OCI-LY3 (cell line): ENCODE measurements around the gene NSD1.

Experiments
- H2AFZ ChIP-seq: fragments of 200-600, 300-600 bp; shearing (Covaris generic); 2 replicates; pipeline ENCODE4 v1.6.0; 2014; ENCODE audit warnings: antibody characterized with exemption, low read depth, low read length
- H3K27ac ChIP-seq: fragments of 200-600, 300-600 bp; sonication (generic); 2 replicates; pipeline ENCODE4 v1.5.1; 2014; ENCODE audit warnings: mild to moderate bottlenecking, low read length, moderate library complexity, mixed read lengths
- H3K27me3 ChIP-seq: fragments of 200-600, 300-600 bp; sonication (generic); 2 replicates; pipeline ENCODE4 v1.6.1; 2014; ENCODE audit warnings: low read depth, low read length, mixed read lengths
- H3K36me3 ChIP-seq: fragments of 200-600, 300-600 bp; sonication (generic); replicated peaks from 2 replicates; pipeline ENCODE3; 2014; ENCODE audit warnings: low read depth, low read length, mixed read lengths
- H3K4me1 ChIP-seq: fragments of 300-600, 200-600 bp; sonication (generic); 2 replicates; pipeline ENCODE4 v1.6.1; 2014; ENCODE audit warnings: low read length, mixed read lengths
- H3K4me2 ChIP-seq: fragments of 200-600, 300-600 bp; sonication (generic); 2 replicates; pipeline ENCODE4 v1.6.1; 2014; ENCODE audit warnings: low read length, mixed read lengths
- H3K4me3 ChIP-seq: fragments of 300-600, 200-600 bp; sonication (generic); 2 replicates; pipeline ENCODE4 v1.5.1; 2014; ENCODE audit warnings: antibody characterized with exemption, mild to moderate bottlenecking, low read length, moderate library complexity
- H3K79me2 ChIP-seq: fragments of 300-600, 200-600 bp; shearing (Covaris generic); 2 replicates; pipeline ENCODE4 v1.6.1; 2014; ENCODE audit warnings: mild to moderate bottlenecking, low read length, mixed read lengths
- H3K9ac ChIP-seq: fragments of 300-600, 200-600 bp; shearing (Covaris generic); 2 replicates; pipeline ENCODE4 v1.6.0; 2014; ENCODE audit warnings: mild to moderate bottlenecking, low read length, moderate library complexity
- H3K9me3 ChIP-seq: fragments of 200-600, 300-600 bp; shearing (Covaris generic); 2 replicates; pipeline ENCODE4 v1.6.1; 2014; ENCODE audit warnings: low read length, mixed read lengths; ENCODE audit not compliant: insufficient read depth
- H4K20me1 ChIP-seq: fragments of 200-600, 300-600 bp; sonication (generic); 2 replicates; pipeline ENCODE4 v1.6.1; 2016; ENCODE audit warnings: low read length, mixed read lengths; ENCODE audit not compliant: insufficient read depth
- EZH2phosphoT487 ChIP-seq: fragments of 200-600 bp; shearing (Covaris generic); IDR thresholded peaks from 2 replicates; pipeline ENCODE4 v1.6.1; 2018; ENCODE audit warnings: antibody characterized with exemption, mixed run types, low read depth
- TF ChIP-seq, protein P1 (sequence below): fragments of 200-600, 300-600 bp; sonication (generic); IDR thresholded peaks from 2 replicates; pipeline ENCODE4 v1.5.1; 2014; ENCODE audit warnings: antibody characterized with exemption, low read length, low read depth

The NSD1 gene

GRCh38 chr5:177265395-177265794, 131.8 kb downstream of the NSD1 start:
- no peak overlapping the region for H3K9ac ChIP-seq
- no peaks in the 10 kb centered on the region for H3K4me1 ChIP-seq
- H3K27me3 ChIP-seq: no peaks in the 10 kb centered on the region
- H3K4me3 ChIP-seq: no peak overlapping the region
- no peak for TF ChIP-seq EZH2phosphoT487
- TF ChIP-seq, protein P1, sequence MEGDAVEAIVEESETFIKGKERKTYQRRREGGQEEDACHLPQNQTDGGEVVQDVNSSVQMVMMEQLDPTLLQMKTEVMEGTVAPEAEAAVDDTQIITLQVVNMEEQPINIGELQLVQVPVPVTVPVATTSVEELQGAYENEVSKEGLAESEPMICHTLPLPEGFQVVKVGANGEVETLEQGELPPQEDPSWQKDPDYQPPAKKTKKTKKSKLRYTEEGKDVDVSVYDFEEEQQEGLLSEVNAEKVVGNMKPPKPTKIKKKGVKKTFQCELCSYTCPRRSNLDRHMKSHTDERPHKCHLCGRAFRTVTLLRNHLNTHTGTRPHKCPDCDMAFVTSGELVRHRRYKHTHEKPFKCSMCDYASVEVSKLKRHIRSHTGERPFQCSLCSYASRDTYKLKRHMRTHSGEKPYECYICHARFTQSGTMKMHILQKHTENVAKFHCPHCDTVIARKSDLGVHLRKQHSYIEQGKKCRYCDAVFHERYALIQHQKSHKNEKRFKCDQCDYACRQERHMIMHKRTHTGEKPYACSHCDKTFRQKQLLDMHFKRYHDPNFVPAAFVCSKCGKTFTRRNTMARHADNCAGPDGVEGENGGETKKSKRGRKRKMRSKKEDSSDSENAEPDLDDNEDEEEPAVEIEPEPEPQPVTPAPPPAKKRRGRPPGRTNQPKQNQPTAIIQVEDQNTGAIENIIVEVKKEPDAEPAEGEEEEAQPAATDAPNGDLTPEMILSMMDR: no peak
- H3K9me3 ChIP-seq: no peaks in the 10 kb centered on the region
- H3K36me3 ChIP-seq: peaks cover 45% of the 10 kb centered on the region
- no peaks in the 10 kb centered on the region for H3K79me2 ChIP-seq
- no peaks in the 10 kb centered on the region for H4K20me1 ChIP-seq
- H2AFZ ChIP-seq: no peak overlapping the region
- H3K4me2 ChIP-seq: no peak overlapping the region
- no peak overlapping the region for H3K27ac ChIP-seq

DNA sequence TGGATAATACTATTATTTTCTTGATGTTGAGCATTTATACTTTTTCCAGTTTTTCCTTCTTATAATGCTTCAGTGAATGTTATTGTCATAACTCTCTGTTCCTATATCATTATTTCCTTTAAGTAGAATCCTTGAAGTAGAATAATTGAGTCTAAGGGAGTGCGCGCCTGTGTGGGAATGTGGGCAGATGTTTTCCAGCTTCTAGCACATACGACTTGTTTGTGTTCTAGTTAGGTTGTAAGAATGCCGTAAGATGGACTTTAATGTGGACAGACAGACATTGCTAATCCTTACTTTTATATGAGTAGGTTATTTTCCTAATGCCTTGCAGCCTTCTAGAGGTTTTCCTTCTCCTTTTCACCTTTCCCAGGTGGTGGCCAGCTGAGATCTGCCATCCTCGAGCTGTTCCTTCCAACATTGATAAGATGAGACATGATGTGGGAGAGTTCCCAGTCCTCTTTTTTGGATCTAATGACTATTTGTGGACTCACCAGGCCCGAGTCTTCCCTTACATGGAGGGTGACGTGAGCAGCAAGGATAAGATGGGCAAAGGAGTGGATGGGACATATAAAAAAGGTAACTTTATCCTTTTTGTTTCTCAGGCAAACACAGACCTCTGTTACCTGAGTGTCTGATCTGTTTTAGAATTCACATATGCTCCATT, 135.8 kb downstream of the NSD1 start:
- TF ChIP-seq, protein P1: no peak
- no peak for TF ChIP-seq EZH2phosphoT487
- Histone ChIP-seq H3K9me3 (no peaks in the 10 kb centered on the region), H3K79me2 (no peaks in the 10 kb centered on the region), H3K9ac (no peak overlapping the region), H4K20me1 (no peaks in the 10 kb centered on the region), H3K27ac (no peak overlapping the region), H3K4me1 (no peaks in the 10 kb centered on the region), H3K27me3 (no peaks in the 10 kb centered on the region), H2AFZ (no peak overlapping the region), H3K4me3 (no peak overlapping the region), H3K4me2 (no peak overlapping the region), H3K36me3 (peaks cover 46% of the 10 kb centered on the region)

- Histone ChIP-seq H3K9ac (no peak overlapping the region), H3K79me2 (no peaks in the 10 kb centered on the region), H2AFZ (no peak overlapping the region), H3K4me3 (no peak overlapping the region), H3K36me3 (peaks cover 48% of the 10 kb centered on the region), H3K27me3 (no peaks in the 10 kb centered on the region), H3K4me2 (no peak overlapping the region), H3K4me1 (no peaks in the 10 kb centered on the region), H3K9me3 (no peaks in the 10 kb centered on the region), H3K27ac (no peak overlapping the region), H4K20me1 (no peaks in the 10 kb centered on the region)
- no peak for TF ChIP-seq EZH2phosphoT487
- TF ChIP-seq, protein P1: no peak
Measured at GRCh38 chr5:177269976-177270375, 136.4 kb downstream of the NSD1 start.

DNA sequence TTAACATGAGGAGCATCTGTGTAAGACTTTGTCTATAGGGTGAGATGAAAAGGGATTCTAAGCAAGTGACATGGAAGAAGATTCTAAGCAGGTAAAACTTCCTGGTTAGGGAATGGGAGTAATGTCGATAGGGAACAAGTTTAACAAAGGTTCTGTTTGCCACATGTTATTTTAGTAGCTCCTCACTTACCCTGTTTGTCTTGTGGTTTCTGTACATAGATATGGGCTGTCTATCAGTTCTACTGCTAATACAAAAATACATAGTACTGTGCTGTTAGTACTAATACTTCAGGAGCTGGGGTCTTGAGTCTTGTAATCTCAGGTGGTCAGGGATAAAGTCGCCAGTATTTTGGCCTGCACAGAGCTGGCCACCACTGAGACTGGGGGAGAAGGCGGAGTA, 137.1 kb downstream of the NSD1 start:
- H3K4me1 ChIP-seq: no peaks in the 10 kb centered on the region
- no peaks in the 10 kb centered on the region for H4K20me1 ChIP-seq
- no peak overlapping the region for H3K4me2 ChIP-seq
- no peak overlapping the region for H3K4me3 ChIP-seq
- no peaks in the 10 kb centered on the region for H3K79me2 ChIP-seq
- H3K36me3 ChIP-seq: peaks cover 48% of the 10 kb centered on the region
- TF ChIP-seq EZH2phosphoT487: no peak
- TF ChIP-seq, protein P1: no peak
- no peak overlapping the region for H3K27ac ChIP-seq
- no peaks in the 10 kb centered on the region for H3K9me3 ChIP-seq
- H3K9ac ChIP-seq: no peak overlapping the region
- no peak overlapping the region for H2AFZ ChIP-seq
- H3K27me3 ChIP-seq: no peaks in the 10 kb centered on the region
